NT2/D1 (cell line): ENCODE results near the gene SPRTN.

ENCODE experiments used
- SUZ12 ChIP-seq: IDR thresholded peaks from 2 replicates; pipeline ENCODE4 v1.6.1; 2011; ENCODE audit not compliant: insufficient read length, insufficient read depth; ENCODE audit errors: extremely low read depth
- YY1 ChIP-seq: IDR thresholded peaks from 2 replicates; pipeline ENCODE4 v1.6.1; 2011; ENCODE audit not compliant: insufficient read length, insufficient read depth
- ZNF274 ChIP-seq: IDR thresholded peaks from 2 replicates; pipeline ENCODE4 v1.6.1; 2011; ENCODE audit warnings: mild to moderate bottlenecking, low read depth, low read length

DNA sequence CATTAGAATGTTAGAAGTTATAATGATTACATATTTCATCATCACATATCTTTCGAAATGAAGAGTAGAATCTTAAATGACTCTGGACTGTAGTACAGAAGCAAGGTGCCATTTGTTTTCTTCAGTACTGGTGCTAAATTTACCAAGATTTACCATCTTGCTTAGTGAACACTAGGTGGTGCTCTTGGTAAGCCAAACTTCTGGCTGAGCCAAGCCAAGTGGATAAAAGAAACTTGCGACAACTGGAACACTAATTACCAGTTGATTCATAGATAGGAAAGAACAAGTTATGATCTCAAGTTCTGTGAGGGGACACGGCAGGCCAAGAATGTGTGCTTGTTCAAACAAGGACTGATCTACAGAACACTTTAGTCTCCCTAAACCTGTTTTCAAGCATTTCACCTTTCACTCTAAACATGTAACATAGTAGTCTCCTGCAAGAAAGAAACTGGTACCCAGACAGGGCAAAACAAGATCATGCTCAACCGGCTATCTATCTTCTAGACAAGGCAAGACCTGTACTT lies 19.8 kb downstream of the SPRTN start:
- TF ChIP-seq ZNF274 (no peak), YY1 (no peak), SUZ12 (no peak)
